Panc1 (cell line): ENCODE measurements around the gene ITGA11. TPM values are rescaled to one million over a fixed set of nuclear protein-coding genes. Genes with fewer than 3 reads are reported as not detected.

Source experiments
- ATAC-seq: fragments of 200-7000 bp; cut with Tn5 transposase; 2 replicates; pipeline ENCODE4 v1.9.1; 2020; ENCODE audit warnings: mild to moderate bottlenecking, moderate library complexity
- BruUV-seq: library from RNA; stranded (reverse); fragments of 400-500 nt; replicated peaks from 2 replicates; lab custom pipeline; 2021; lab: Mats Ljungman, UMichigan
- CTCF ChIA-PET: fragments of 300-600 bp; sonication (Branson Sonifier 250); formaldehyde crosslinking; loops from one replicate; lab custom pipeline; 2022; ENCODE audit warnings: antibody characterized with exemption; lab: Charles Lee
- POLR2A ChIA-PET: fragments of 300-600 bp; sonication (Branson Sonifier 250); formaldehyde crosslinking; loops from one replicate; lab custom pipeline; 2022; ENCODE audit warnings: antibody characterized with exemption; lab: Charles Lee
- DNase-seq: peaks from one replicate; pipeline ENCODE4 v3.0.0-alpha.2; 2010; ENCODE audit warnings: low read depth, low spot score
- H3K27ac ChIP-seq: 2 replicates; pipeline ENCODE4 v1.5.1; 2011; ENCODE audit warnings: mild to moderate bottlenecking, low read length, inconsistent platforms
- H3K27me3 ChIP-seq: fragments of 200-500 bp; sonication (Bioruptor generic); 2 replicates; pipeline ENCODE4 v1.6.0; 2014; ENCODE audit warnings: low read length, inconsistent platforms; ENCODE audit not compliant: control insufficient read depth, insufficient read depth
- H3K36me3 ChIP-seq: fragments of 200-500 bp; sonication (Bioruptor generic); 2 replicates; pipeline ENCODE4 v1.5.1; 2014; ENCODE audit warnings: inconsistent platforms, mild to moderate bottlenecking, low read length, moderate library complexity; ENCODE audit not compliant: control insufficient read depth, insufficient read depth
- H3K4me1 ChIP-seq: 2 replicates; pipeline ENCODE4 v1.5.1; 2011; ENCODE audit warnings: inconsistent platforms, mild to moderate bottlenecking, low read length, moderate library complexity; ENCODE audit not compliant: control insufficient read depth, insufficient read depth
- H3K4me3 ChIP-seq, 2 experiments: 2 replicates each; pipeline ENCODE4 v1.5.1; 2011 to 2012; ENCODE audit warnings: low read depth in 2 of 2, low read length in 2 of 2, mild to moderate bottlenecking in 2 of 2, inconsistent platforms in 1 of 2, moderate library complexity in 1 of 2
- H3K9me3 ChIP-seq: fragments of 200-500 bp; sonication (Bioruptor generic); 2 replicates; pipeline ENCODE4 v1.5.1; 2014; ENCODE audit warnings: low read depth, mild to moderate bottlenecking, inconsistent platforms, low read length, moderate library complexity; ENCODE audit not compliant: control insufficient read depth, insufficient read depth
- CTCF ChIP-seq: fragments of 450-650 bp; IDR thresholded peaks from 2 replicates; pipeline ENCODE4 v1.5.1; 2017; ENCODE audit warnings: mild to moderate bottlenecking
- POLR2AphosphoS5 ChIP-seq: IDR thresholded peaks from 2 replicates; pipeline ENCODE4 v1.6.1; 2012; ENCODE audit warnings: mild to moderate bottlenecking, low read depth, low read length, moderate library complexity
- REST ChIP-seq, 2 experiments: IDR thresholded peaks; 2 replicates each; pipeline ENCODE4 v1.6.1; 2011 to 2012; ENCODE audit warnings: low read depth in 2 of 2, control low read depth in 1 of 2, low read length in 1 of 2, mild to moderate bottlenecking in 1 of 2, moderate library complexity in 1 of 2; ENCODE audit not compliant: insufficient read depth in 1 of 2
- SIN3A ChIP-seq: IDR thresholded peaks from 2 replicates; pipeline ENCODE4 v1.6.1; 2012; ENCODE audit warnings: low read depth, mild to moderate bottlenecking, low read length, moderate library complexity, borderline replicate concordance; ENCODE audit not compliant: insufficient read depth
- TCF7L2 ChIP-seq: IDR thresholded peaks from 2 replicates; pipeline ENCODE4 v1.6.1; 2011; ENCODE audit warnings: mild to moderate bottlenecking, low read depth, low read length, inconsistent platforms
- in situ Hi-C: cut with HindIII; loops from 2 replicates; pipeline ENCODE4 v1.10.0; 2016; ENCODE audit warnings: low sequenced_read_pairs, low pct_unique_long_range_greater_than_20kb
- intact Hi-C: fragments of 100-400 bp; cut with micrococcal nuclease; formaldehyde crosslinking; loops from one replicate; pipeline ENCODE4 v1.10.0; 2022; ENCODE audit not compliant: unreplicated experiment
- total RNA-seq: library from RNA; stranded (reverse); gene quantifications from one replicate; pipeline ENCODE4 v1.2.1, GENCODE V29; 2021; ENCODE audit not compliant: unreplicated experiment

Gene ITGA11
- total RNA-seq, 1 experiment from 2014 or later = 0.28 TPM

GRCh38 chr15:68480296-68480695 is 48.3 kb upstream of the ITGA11 start:
- POLR2A ChIA-PET = no interaction called here
- Histone ChIP-seq H3K4me3 (no peak overlapping the region), H3K36me3 (no peaks in the 10 kb centered on the region), H3K27ac (no peak overlapping the region), H3K4me1 (no peaks in the 10 kb centered on the region), H3K27me3 (peaks cover 5% of the 10 kb centered on the region), H3K9me3 (no peaks in the 10 kb centered on the region)
- no peak for ATAC-seq
- no peak for TF ChIP-seq TCF7L2
- TF ChIP-seq POLR2AphosphoS5 = no peak
- no peak for TF ChIP-seq REST (IDR thresholded peaks at IDR 0.05; ENCODE audit: insufficient read depth in 1 of 2, low read depth in 2 of 2, low read length in 1 of 2)
- TF ChIP-seq SIN3A = no peak
- no peak for TF ChIP-seq CTCF
- CTCF ChIA-PET = no interaction called here
- intact Hi-C loops (no loop called here), in situ Hi-C loops (no loop called here)
- DNase-seq = no peak
- no TSS peak for BruUV-seq

- ChIA-PET CTCF (no interaction called here), POLR2A (no interaction called here)
- in situ Hi-C loops (no loop called here), intact Hi-C loops (no loop called here)
- TF ChIP-seq POLR2AphosphoS5 (no peak), TCF7L2 (no peak), SIN3A (no peak), REST (IDR thresholded peaks at IDR 0.05; ENCODE audit: insufficient read depth in 1 of 2, low read depth in 2 of 2, low read length in 1 of 2) (no peak), CTCF (no peak)
- ATAC-seq = no peak
- no peak overlapping the region for H3K27ac ChIP-seq
- H3K4me1 ChIP-seq = no peaks in the 10 kb centered on the region
- peaks cover 5% of the 10 kb centered on the region for H3K27me3 ChIP-seq
- no peaks in the 10 kb centered on the region for H3K36me3 ChIP-seq
- no peak for DNase-seq
- H3K4me3 ChIP-seq = no peak overlapping the region
- BruUV-seq = no TSS peak
- H3K9me3 ChIP-seq = no peaks in the 10 kb centered on the region
Measured at GRCh38 chr15:68479870-68480269, 47.9 kb upstream of the ITGA11 start.
